Right ventricle myocardium inferior (tissue), 1 donor: ENCODE measurements around the gene CPB2. TPM values are rescaled to one million over a fixed set of nuclear protein-coding genes. Genes with fewer than 3 reads are reported as not detected.

Experiments used
- ATAC-seq: fragments of 200-7000 bp; cut with Tn5 transposase; one replicate; pipeline ENCODE4 v1.9.1; 2020; ENCODE audit warnings: mild to moderate bottlenecking, moderate library complexity
- DNase-seq: peaks from one replicate; pipeline ENCODE4 v3.0.0; 2021; ENCODE audit errors: missing footprints
- intact Hi-C: fragments of 100-400 bp; cut with DNase I; formaldehyde crosslinking; loops from one replicate; pipeline ENCODE4 v1.11.0; 2022
- total RNA-seq: library from RNA; stranded (reverse); fragmentation: NEBNext Ultra II Directional; extraction: Animal tissue kit (Norgen Biotek cat#: 25700); gene quantifications from one replicate; pipeline ENCODE4 v1.2.1, GENCODE V29; 2021
- donor health status: DM: no; HTN: yes; CAD: no; lungs with severe emphysema.

The CPB2 gene
- total RNA-seq, 1 donor from 2014 or later, result not detected

DNA sequence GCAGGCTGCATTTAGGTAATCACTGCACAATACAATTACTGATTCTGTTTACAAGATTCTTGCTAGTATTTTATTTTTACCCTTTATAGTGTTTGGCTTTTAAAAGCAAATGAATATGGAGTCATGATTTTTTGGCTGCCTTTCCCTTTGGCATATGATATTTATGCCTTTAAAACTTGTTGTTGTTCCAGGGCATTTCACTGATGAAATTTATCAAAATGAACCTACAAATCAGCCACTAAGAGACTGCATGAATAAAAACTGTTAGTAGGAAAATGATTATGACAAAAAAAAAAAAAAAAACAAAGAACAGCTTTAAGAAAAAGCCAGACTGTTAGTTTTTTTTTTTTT lies 2.6 kb downstream of the CPB2 start:
- intact Hi-C loops, result no loop called here
- no peak for DNase-seq
- no peak for ATAC-seq

DNA sequence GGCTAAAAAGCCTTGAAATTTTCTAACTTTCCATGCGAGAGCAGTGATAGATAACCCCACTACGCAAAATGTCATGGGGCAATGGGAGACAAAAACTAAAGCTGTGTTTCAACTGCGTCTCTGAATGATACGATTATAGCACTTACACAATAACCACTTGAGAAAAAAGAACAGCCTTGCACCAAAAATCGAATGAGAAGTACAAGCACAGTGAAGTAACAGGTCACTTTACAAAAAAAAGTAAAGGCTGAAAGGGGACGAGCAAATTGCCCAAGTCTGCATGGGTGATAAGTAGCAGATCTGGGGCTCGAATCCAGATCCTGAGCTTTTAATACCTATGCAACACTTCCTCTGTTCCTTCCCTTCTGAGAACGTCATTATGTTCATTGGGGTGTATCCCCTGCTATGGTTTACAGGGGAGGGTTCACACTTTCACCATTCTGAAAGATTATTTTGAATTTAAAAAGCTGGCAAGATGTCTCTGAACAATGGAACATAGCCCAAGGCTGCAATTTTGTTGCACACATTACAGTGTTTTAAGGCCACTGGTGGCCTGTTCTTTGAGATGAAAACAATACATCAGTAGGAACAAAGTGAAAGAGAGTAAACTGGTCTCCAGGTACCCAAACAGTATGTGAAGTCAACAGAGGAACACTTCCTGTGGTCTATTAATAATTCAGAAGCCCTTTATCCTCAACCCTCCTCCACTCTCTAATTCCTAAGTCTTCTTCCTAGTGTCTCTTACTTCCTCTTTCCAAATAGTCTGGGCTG lies 3.2 kb downstream of the CPB2 start:
- ATAC-seq (no peak), DNase-seq (no peak)
- intact Hi-C loops, result no loop called here

- intact Hi-C loops, result no loop called here
These were observed 3.8 kb downstream of the CPB2 start for GRCh38 chr13:46101002-46101401.

DNA sequence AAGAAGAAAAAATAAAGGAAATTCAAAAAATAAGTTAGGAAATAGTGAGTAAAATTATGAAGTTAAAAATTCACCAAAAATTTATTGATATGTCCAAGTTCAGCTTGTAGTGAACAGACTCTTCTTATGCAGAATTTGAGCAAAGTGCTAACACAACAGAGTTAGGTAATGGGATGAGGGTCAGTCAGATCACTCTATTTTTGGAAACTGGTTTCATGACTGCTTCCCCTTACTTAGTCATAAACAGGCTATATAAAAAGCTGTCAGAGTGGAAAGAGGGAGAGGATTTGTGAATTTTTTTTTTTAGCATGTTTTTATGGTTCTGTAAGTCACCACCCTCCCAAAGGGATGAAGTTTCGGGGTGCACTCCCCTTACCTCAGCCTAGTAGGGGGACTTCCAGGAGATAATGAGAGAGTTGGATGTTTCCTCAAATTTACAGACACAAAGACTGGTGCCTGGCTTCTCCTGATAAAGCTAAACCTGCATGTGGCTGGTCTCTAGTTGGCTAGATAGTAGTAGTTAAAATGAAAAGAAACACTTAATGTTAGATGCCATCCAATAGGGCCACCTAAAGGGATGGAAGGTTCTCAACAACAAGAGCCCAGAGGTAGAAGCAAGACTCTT lies 4.5 kb downstream of the CPB2 start:
- intact Hi-C loops, result no loop called here
- DNase-seq, result no peak
- no peak for ATAC-seq

More at GRCh38 chr13:46101002-46101401, 3.8 kb downstream of the CPB2 start:
- DNase-seq, result no peak
- no peak for ATAC-seq

DNA sequence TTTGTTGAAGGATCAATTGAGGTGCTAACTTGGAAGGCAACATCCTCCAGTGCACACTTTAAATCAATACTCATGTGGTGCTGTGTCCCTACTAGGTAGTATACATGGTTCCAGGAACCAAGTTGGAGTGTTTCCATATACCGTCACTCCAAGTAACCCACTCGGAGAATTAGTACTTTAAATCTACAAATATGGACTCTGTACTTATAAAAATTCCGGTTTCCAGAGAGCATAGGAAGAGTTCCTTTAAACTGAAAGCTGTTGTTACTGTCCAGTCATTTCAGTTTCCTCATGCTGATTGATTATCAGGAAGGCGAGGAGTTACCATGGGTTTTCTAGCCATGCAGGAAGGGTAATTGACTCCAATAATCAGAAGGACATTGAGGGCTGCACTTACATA lies 7.2 kb downstream of the CPB2 start:
- intact Hi-C loops, result no loop called here
- no peak for ATAC-seq
- DNase-seq, result no peak

- intact Hi-C loops, result no loop called here
- no peak for ATAC-seq
- DNase-seq, result no peak
These were observed 7.8 kb downstream of the CPB2 start for GRCh38 chr13:46097015-46097414.

- intact Hi-C loops, result no loop called here
- DNase-seq (no peak), ATAC-seq (no peak)
These were observed 10.4 kb downstream of the CPB2 start for GRCh38 chr13:46094478-46094877.

- intact Hi-C loops, result no loop called here
- ATAC-seq (no peak), DNase-seq (no peak)
These were observed 15.8 kb downstream of the CPB2 start for GRCh38 chr13:46088821-46089562.

GRCh38 chr13:46087481-46087880 lies 17.4 kb downstream of the CPB2 start:
- ATAC-seq (no peak), DNase-seq (no peak)
- intact Hi-C loops, result no loop called here

GRCh38 chr13:46086985-46087384 lies 17.8 kb downstream of the CPB2 start:
- DNase-seq (no peak), ATAC-seq (no peak)
- intact Hi-C loops, result no loop called here

DNA sequence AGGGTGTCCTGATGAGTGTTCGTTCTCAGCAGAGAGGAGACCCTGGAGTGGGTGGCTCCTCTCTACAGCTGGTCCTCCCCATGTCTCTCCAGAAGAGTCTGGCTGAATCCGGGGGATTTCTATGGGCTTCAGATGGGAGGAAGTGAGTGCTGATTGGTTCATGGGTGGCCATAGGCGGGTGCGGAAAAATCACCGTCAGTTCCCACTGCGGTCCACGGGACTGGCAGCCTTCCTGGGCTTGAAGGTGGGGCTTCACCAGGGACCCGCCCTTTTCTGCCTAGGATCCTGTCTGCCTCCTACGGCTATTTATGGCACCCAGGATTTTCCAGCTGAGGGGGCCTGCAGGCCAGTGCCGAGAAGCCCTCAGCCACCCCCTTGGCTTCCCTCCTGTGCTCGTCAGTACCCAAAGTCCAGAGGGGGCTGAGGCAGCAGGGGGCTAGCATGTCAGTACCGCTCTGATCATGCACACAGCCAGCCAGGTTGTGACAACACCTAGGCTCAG lies 18.4 kb downstream of the CPB2 start:
- no peak for ATAC-seq
- intact Hi-C loops, result no loop called here

GRCh38 chr13:46085737-46086136 lies 19.1 kb downstream of the CPB2 start:
- DNase-seq (no peak), ATAC-seq (no peak)
- intact Hi-C loops, result no loop called here

More for the DNA sequence above, 18.4 kb downstream of the CPB2 start:
- DNase-seq, result no peak

DNA sequence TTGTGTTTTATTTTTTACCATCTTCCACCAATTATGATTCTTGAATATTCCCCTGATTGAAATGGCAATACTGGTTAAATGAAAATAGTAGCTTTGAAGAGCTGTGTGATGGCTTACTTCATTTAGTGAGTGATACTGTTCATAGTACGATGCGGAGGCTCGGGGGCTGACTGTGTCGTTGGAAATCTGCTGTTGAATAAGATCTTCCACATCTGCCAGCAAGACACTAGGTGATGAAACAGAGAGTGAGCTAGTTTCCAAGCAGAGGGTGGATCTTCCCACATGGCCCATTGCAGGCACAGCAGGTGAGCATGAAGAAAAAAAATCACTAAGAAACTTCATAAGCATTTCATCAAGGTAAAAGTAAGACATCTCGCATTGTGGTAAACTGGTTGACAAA lies 22.5 kb downstream of the CPB2 start:
- no peak for DNase-seq
- ATAC-seq, result no peak
- intact Hi-C loops, result no loop called here

GRCh38 chr13:46079770-46080169 lies 25.1 kb downstream of the CPB2 start:
- ATAC-seq (no peak), DNase-seq (no peak)
- intact Hi-C loops, result no loop called here

DNA sequence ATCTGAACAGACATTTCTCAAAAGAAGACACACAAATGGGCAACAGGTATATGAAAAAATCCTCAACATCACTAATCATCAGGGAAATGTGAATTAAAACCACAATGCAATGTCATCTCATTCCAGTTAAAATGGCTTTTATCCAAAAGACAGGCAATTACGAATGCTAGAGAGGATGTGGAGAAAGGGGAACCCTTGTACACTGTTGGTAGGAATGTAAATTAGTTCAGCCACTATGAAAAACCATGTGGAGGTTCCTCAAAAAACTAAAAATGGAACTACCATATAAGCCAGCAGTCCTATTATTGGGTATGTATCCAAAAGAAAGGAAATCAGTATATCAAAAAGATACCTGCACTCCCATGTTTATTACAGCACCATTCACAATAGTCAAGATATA lies 27.6 kb downstream of the CPB2 start:
- intact Hi-C loops, result no loop called here
- ATAC-seq (no peak), DNase-seq (no peak)

- ATAC-seq, result no peak
- DNase-seq, result no peak
- intact Hi-C loops, result no loop called here
These were observed 28.0 kb downstream of the CPB2 start for GRCh38 chr13:46076827-46077226.

DNA sequence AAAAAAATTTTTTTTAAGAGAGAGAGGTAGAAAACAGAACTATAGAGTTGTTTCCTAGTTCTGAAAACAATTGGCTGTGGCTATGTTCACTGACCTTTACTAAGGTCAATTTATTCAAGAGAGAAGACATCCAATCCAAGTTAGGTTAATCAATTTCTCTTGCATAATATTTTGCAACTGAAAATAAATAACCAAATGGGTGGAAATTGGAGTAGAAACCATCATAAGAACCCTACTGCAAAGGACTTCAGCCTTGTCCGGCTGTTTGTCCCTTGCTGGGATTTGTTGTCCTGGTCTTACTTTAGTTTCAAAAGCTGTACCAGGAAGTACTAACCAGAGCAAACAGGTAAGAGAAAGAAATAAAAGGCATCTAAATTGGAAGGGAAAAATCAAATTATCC lies 29.0 kb downstream of the CPB2 start:
- DNase-seq, result no peak
- ATAC-seq, result no peak
- intact Hi-C loops, result no loop called here

GRCh38 chr13:46071590-46072249 lies 33.1 kb downstream of the CPB2 start:
- ATAC-seq (no peak), DNase-seq (no peak)
- intact Hi-C loops, result no loop called here

GRCh38 chr13:46063292-46063691 lies 41.5 kb downstream of the CPB2 start:
- DNase-seq, result no peak
- intact Hi-C loops, result no loop called here
- no peak for ATAC-seq
